ENCODE data around the gene OBSL1. TPM values are rescaled to one million over a fixed set of nuclear protein-coding genes. Genes with fewer than 3 reads are reported as not detected.

The OBSL1 gene
- total and polyA plus RNA-seq, 10 of the 15 experiments (the other 5 are each of a cell fraction or from before 2014, with no cell fraction given): 0.14 to 0.77 TPM; not detected in 8

DNA sequence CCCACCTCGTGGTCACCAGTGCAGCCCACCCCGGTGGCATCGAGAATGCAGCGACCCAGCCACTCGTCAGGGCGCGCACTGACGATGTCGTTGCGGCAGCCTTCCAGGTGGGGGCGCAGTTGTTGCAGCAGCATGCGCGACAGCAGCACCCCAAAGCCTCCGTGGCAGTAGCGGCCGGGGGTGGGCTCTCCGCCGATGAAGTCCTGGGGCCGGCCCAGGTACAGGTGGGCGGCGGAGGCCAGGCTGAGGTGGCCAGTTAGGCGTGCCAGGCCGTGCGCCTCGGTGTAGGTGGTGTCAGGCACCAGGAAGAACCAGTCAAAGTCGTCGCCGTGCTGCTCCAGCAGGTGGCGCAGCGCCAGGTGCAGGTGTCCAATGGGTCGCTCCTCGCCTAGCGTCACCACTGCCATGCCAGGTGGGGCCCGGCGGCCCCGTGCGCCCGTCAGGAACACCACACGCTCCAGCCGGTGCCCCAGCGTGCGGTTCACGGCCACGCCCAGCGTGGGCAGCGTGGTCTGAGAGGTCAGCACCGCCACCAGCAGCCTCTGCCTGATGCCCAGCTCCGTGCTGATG is 29.6 kb downstream of the OBSL1 start (continued):
- TF ChIP-seq, protein P1, sequence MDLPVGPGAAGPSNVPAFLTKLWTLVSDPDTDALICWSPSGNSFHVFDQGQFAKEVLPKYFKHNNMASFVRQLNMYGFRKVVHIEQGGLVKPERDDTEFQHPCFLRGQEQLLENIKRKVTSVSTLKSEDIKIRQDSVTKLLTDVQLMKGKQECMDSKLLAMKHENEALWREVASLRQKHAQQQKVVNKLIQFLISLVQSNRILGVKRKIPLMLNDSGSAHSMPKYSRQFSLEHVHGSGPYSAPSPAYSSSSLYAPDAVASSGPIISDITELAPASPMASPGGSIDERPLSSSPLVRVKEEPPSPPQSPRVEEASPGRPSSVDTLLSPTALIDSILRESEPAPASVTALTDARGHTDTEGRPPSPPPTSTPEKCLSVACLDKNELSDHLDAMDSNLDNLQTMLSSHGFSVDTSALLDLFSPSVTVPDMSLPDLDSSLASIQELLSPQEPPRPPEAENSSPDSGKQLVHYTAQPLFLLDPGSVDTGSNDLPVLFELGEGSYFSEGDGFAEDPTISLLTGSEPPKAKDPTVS (IDR thresholded peaks at IDR 0.05; ENCODE audit: low read depth, low read length): no peak
- TF ChIP-seq CBX5 (IDR thresholded peaks at IDR 0.05; ENCODE audit: low read depth): no peak
- TF ChIP-seq, protein P2, sequence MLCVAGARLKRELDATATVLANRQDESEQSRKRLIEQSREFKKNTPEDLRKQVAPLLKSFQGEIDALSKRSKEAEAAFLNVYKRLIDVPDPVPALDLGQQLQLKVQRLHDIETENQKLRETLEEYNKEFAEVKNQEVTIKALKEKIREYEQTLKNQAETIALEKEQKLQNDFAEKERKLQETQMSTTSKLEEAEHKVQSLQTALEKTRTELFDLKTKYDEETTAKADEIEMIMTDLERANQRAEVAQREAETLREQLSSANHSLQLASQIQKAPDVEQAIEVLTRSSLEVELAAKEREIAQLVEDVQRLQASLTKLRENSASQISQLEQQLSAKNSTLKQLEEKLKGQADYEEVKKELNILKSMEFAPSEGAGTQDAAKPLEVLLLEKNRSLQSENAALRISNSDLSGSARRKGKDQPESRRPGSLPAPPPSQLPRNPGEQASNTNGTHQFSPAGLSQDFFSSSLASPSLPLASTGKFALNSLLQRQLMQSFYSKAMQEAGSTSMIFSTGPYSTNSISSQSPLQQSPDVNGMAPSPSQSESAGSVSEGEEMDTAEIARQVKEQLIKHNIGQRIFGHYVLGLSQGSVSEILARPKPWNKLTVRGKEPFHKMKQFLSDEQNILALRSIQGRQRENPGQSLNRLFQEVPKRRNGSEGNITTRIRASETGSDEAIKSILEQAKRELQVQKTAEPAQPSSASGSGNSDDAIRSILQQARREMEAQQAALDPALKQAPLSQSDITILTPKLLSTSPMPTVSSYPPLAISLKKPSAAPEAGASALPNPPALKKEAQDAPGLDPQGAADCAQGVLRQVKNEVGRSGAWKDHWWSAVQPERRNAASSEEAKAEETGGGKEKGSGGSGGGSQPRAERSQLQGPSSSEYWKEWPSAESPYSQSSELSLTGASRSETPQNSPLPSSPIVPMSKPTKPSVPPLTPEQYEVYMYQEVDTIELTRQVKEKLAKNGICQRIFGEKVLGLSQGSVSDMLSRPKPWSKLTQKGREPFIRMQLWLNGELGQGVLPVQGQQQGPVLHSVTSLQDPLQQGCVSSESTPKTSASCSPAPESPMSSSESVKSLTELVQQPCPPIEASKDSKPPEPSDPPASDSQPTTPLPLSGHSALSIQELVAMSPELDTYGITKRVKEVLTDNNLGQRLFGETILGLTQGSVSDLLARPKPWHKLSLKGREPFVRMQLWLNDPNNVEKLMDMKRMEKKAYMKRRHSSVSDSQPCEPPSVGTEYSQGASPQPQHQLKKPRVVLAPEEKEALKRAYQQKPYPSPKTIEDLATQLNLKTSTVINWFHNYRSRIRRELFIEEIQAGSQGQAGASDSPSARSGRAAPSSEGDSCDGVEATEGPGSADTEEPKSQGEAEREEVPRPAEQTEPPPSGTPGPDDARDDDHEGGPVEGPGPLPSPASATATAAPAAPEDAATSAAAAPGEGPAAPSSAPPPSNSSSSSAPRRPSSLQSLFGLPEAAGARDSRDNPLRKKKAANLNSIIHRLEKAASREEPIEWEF (IDR thresholded peaks at IDR 0.05; ENCODE audit: insufficient replicate concordance, low read depth, low read length): no peak
- TF ChIP-seq, protein P3, sequence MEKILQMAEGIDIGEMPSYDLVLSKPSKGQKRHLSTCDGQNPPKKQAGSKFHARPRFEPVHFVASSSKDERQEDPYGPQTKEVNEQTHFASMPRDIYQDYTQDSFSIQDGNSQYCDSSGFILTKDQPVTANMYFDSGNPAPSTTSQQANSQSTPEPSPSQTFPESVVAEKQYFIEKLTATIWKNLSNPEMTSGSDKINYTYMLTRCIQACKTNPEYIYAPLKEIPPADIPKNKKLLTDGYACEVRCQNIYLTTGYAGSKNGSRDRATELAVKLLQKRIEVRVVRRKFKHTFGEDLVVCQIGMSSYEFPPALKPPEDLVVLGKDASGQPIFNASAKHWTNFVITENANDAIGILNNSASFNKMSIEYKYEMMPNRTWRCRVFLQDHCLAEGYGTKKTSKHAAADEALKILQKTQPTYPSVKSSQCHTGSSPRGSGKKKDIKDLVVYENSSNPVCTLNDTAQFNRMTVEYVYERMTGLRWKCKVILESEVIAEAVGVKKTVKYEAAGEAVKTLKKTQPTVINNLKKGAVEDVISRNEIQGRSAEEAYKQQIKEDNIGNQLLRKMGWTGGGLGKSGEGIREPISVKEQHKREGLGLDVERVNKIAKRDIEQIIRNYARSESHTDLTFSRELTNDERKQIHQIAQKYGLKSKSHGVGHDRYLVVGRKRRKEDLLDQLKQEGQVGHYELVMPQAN (conservative IDR thresholded peaks at IDR 0.05): 0 out of 2 replicates have a peak, but pooled peaks have one; percentile 39
- TF ChIP-seq, protein P4, sequence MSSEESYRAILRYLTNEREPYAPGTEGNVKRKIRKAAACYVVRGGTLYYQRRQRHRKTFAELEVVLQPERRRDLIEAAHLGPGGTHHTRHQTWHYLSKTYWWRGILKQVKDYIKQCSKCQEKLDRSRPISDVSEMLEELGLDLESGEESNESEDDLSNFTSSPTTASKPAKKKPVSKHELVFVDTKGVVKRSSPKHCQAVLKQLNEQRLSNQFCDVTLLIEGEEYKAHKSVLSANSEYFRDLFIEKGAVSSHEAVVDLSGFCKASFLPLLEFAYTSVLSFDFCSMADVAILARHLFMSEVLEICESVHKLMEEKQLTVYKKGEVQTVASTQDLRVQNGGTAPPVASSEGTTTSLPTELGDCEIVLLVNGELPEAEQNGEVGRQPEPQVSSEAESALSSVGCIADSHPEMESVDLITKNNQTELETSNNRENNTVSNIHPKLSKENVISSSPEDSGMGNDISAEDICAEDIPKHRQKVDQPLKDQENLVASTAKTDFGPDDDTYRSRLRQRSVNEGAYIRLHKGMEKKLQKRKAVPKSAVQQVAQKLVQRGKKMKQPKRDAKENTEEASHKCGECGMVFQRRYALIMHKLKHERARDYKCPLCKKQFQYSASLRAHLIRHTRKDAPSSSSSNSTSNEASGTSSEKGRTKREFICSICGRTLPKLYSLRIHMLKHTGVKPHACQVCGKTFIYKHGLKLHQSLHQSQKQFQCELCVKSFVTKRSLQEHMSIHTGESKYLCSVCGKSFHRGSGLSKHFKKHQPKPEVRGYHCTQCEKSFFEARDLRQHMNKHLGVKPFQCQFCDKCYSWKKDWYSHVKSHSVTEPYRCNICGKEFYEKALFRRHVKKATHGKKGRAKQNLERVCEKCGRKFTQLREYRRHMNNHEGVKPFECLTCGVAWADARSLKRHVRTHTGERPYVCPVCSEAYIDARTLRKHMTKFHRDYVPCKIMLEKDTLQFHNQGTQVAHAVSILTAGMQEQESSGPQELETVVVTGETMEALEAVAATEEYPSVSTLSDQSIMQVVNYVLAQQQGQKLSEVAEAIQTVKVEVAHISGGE (CRISPR knock-in tag; IDR thresholded peaks at IDR 0.05): no peak
- TF ChIP-seq IKZF1 (conservative IDR thresholded peaks at IDR 0.05): peak; percentile 65
- no peak for TF ChIP-seq STAT3 (IDR thresholded peaks at IDR 0.05; ENCODE audit: low read depth, low read length)
- TF ChIP-seq, protein P5, sequence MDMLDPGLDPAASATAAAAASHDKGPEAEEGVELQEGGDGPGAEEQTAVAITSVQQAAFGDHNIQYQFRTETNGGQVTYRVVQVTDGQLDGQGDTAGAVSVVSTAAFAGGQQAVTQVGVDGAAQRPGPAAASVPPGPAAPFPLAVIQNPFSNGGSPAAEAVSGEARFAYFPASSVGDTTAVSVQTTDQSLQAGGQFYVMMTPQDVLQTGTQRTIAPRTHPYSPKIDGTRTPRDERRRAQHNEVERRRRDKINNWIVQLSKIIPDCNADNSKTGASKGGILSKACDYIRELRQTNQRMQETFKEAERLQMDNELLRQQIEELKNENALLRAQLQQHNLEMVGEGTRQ (IDR thresholded peaks at IDR 0.05; ENCODE audit: borderline replicate concordance, low read depth, low read length): no peak
- TF ChIP-seq BACH1 (IDR thresholded peaks at IDR 0.05; ENCODE audit: borderline replicate concordance): peak; percentile 71
- TF ChIP-seq ZNF217 (IDR thresholded peaks at IDR 0.05): no peak
- no peak for TF ChIP-seq KLF5 (IDR thresholded peaks at IDR 0.05; ENCODE audit: partially characterized antibody)
- TF ChIP-seq POU2F2 (IDR thresholded peaks at IDR 0.05; ENCODE audit: borderline replicate concordance, low read depth, low read length): no peak
- no peak for TF ChIP-seq SMAD1 (IDR thresholded peaks at IDR 0.05; ENCODE audit: low read depth, partially characterized antibody)
- peak; percentile 95 for TF ChIP-seq TCF12 (IDR thresholded peaks at IDR 0.05; ENCODE audit: low read depth, low read length)
- no peak for TF ChIP-seq PAX8 (IDR thresholded peaks at IDR 0.05)
- TF ChIP-seq ZBED1 (IDR thresholded peaks at IDR 0.05; ENCODE audit: borderline replicate concordance): no peak
- TF ChIP-seq YBX1 (IDR thresholded peaks at IDR 0.05): no peak
